ENCODE results near the gene CSNK1G1. TPM values are rescaled to one million over a fixed set of nuclear protein-coding genes. Genes with fewer than 3 reads are reported as not detected.

The CSNK1G1 gene
- total and polyA plus RNA-seq, 2 of the 8 experiments (the other 6 are each of a cell fraction or from before 2014, with no cell fraction given) = 6.0 to 12.9 TPM

DNA sequence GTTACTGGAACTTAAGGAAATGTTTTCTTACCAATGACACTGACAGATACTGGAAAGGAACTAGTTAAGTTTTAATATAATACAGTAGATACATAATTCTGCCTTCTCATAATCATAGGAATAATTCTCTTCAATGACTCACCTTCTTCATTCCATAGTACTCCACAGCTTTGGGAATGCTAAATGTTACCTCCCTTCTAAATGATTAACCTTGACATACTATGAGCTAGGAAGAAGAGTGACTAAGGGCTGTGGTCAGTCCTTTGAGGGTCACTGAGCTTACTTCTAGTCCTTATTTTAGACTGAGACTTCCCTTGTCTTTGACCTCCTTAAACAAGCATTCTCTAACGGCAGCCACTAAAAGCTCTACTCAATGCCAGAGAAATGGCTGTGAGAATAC is 123.6 kb downstream of the CSNK1G1 start (continued):
- TF ChIP-seq, protein P1, sequence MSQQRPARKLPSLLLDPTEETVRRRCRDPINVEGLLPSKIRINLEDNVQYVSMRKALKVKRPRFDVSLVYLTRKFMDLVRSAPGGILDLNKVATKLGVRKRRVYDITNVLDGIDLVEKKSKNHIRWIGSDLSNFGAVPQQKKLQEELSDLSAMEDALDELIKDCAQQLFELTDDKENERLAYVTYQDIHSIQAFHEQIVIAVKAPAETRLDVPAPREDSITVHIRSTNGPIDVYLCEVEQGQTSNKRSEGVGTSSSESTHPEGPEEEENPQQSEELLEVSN (IDR thresholded peaks at IDR 0.05) = no peak
- TF ChIP-seq NRF1 (IDR thresholded peaks at IDR 0.05; ENCODE audit: low read depth, low read length) = no peak
